NCI-H526 (cell line): Measurements from ENCODE around the gene STK11.

ENCODE experiments used
- DNase-seq, 2 experiments: peaks; one replicate each; lab custom pipeline; 2025; lab: John Stamatoyannopoulos, UW

STK11 gene, protein sequence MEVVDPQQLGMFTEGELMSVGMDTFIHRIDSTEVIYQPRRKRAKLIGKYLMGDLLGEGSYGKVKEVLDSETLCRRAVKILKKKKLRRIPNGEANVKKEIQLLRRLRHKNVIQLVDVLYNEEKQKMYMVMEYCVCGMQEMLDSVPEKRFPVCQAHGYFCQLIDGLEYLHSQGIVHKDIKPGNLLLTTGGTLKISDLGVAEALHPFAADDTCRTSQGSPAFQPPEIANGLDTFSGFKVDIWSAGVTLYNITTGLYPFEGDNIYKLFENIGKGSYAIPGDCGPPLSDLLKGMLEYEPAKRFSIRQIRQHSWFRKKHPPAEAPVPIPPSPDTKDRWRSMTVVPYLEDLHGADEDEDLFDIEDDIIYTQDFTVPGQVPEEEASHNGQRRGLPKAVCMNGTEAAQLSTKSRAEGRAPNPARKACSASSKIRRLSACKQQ

DNA sequence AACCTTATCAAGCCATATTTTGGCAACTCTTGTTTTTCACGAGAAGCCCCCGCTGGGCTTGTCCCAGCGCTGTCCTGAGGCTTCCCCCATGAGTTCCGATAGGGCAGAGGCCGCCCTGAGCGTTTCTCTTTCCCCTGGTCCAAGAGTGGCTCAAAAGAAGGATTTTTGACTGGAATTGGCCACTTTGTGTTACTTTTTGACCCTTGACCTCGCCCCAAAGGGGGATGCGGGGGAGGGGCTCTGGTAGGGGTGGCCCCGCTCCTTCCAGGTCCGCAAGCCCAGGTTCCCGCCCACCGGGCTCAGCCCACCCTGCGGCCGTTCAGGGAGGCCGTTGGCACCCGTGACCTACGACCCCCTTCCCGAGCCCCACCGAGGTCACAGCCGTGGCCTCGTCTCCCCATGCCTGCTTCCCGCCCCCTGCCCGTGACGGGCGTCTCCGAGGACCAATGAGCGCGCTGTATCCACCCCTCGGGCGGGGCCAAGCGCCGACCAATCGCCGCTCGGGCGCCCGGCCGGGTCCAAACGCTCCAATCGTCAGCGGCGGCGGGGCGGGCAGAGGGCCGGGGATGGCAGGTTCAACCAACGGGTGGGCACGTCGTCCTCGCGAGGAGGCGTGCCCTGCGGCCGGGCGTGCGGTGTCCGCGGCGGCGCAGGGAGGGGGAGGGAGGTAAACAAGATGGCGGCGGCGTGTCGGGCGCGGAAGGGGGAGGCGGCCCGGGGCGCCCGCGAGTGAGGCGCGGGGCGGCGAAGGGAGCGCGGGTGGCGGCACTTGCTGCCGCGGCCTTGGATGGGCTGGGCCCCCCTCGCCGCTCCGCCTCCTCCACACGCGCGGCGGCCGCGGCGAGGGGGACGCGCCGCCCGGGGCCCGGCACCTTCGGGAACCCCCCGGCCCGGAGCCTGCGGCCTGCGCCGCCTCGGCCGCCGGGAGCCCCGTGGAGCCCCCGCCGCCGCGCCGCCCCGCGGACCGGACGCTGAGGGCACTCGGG, at the start of gene STK11:
Gene STK11, plus strand, starts transcription at position 665 of the 986 bp plus-strand sequence. CDS start 1,136 bp downstream, outside the sequence.
- DNase-seq = peak; percentile 77 to 97

DNA sequence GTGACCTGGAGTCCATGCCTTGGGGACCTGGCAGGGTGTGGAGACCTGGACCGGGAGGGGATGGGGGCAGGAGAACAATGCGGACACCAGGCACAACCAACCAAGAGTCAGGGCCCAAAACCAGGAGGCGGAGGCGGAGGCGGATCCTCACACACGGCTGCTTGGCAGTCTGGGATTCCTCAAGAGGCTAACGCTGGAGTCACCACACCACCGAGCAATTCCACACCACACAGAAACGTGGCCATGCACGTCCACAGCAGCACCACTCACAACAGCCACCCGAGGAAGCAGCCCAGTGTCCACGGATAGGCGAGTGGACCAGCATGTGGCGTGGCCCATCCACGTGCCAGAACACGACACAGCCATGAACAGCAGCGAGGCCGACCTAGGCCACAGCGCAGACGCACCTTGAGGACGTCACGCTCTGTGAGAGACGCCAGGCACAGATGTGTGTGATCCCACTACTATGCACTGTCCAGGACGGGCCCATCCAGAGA, 49.2 kb upstream of the STK11 start:
- DNase-seq = no peak

DNA sequence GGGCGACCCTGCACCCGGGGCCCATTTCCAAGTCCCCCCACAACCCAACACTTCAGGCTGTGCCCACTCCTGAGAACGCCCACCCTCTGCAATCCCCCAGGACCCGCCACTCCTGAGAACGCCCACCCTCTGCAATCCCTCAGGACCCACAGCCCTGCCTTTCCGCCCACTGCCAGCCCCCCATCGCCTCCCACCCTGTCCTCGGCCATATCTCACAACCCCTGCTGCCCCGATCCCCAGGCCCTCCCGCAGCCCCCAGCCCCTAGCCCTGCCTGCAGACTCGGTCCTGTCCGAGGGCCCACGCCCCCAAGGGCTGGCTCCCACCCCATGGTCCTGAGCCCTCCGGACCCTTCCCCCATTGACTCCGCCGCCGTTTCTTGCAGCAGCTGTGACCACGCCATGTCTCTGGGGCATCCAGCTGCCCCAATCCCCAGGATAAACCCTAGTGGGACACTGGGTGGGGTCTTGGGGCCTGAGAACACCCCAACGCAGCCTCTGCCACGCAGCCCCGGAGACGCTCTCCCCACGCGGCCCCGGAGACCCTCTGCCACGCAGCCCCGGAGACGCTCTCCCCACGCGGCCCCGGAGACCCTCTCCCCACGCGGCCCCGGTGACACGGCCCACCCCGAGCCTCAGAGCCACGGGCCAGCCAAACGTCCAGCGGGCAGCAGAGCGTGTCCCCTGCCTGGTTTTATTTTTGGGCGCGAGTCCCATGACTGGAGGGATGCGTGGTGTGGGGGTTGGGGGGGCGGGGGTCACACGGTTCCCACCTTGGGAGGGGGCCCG, 48.6 kb upstream of the STK11 start:
- no peak for DNase-seq

DNA sequence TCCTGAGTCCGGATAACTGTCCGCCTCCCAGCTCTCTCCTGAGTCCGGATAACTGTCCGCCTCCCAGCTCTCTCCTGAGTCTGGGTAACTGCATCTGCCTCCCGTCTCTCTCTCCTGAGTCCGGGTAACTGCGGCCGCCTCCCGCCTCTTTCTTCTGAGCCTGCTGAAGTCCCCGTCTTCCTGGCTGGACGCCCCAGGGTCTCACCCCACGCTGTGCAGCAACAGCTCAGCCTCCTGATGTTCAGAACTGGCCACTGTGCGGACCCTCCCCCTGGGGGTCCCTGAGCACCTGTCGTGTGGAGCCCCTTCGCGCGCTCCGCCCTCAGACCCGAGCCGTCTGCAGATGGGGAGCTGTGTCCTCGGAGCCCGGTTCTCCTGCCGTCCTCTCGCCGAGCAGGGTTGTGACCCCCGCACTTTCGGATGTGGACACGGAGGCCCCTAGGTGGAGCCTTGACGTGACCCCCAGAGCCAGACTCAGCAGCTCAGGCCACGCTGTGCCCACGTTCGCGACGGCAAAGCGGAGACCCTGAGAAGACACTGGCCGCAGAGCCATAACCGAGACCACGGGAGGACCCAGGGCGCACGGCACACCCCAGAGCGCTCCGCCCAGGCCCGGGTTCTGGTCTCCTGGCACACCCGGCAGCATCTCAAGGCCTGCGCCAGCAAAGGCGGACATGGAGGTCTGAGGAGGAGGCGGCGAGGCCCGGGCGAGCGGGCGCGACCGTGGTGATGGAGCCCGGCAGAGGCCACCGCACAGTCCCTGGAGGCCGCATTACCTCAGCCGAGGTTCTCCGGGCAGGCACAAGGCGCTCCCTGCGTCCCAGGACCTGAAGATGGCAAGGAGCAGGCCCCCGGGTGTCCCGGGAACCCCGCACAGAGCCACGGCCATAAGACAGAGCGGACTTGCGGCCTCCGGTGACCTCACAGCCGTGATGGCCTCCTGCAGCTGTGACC, 47.4 kb upstream of the STK11 start:
- DNase-seq = no peak

DNA sequence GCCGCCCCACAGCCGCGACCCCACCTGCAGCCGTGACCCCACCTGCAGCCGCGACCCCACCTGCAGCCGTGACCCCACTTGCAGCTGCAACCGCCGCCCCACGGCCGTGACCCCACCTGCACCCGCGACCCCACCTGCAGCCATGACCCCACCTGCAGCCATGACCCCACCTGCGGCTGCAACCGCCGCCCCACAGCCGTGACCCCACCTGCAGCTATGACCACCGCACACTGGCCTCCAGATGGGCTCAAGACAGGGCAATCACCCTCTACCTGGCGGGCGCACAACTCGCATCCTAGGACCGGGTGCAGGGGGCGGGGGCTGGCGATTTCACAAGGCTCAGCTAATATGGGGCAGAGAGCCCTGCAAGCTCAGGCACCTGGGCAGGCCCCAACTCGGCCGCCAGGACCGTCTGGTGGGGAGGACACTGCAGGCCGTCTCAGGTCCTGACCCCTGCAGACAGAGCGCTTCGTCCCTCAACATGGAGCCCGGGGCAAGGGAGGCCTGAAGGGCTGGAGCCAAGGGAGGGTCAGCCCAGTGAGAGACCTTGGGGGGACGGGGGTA, 46.6 kb upstream of the STK11 start:
- DNase-seq = no peak

DNA sequence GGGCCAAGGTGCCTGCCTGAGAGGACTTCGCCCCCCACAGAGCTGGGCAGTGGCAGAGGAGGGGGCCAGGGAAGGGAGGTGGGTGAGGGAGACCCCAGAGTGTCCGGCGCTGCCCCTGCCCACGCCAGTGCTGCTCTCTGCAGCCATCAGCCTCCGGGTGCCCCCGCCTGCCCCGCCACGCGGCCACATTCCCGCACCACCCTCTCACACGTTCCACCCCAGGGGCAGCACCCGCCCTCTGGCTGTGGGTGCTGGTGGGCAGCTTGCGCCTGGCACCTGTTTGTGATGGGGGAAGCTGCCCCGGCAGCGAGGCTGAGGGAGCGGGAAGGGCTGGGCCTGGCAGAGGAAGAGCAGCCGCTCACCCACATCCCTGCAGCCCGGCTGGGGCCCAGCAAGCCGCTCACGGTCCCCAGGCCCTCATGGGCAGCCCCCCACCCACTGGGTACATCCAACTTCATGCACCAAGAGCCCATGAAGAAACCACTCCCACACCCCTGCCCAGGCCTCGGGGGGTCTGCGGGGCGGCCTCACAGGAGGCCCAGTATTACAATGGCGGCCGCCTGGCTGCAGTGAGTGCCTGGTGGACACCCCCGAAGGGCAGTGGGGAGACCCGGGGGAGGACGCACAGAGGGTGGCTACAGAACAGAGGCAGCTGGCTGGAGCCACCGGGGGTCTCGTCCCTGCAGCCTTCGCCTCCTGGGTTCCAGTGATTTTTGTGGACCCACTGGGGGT, 45.5 kb upstream of the STK11 start:
- no peak for DNase-seq

DNA sequence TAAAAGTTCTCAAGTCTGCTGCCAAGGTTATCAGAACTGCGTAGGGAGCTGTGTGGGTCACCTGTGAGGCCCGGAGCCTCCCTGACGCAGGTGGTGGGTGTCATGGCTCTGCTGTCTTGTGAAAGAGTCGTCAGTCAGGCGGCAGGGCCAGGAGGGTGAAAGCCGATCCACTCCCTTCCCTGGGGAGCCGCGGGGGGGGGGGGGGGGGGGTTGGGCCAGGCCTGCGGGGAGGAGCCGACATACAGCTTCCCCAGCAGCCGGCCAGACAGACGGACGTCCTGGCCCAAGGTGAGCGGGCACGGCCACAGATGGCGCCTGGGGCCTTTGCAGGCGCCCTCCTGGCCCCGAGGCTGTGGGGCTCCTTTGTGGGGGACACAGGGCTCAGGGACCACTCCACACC, 43.9 kb upstream of the STK11 start:
- peak; percentile 25 to 66 for DNase-seq

DNA sequence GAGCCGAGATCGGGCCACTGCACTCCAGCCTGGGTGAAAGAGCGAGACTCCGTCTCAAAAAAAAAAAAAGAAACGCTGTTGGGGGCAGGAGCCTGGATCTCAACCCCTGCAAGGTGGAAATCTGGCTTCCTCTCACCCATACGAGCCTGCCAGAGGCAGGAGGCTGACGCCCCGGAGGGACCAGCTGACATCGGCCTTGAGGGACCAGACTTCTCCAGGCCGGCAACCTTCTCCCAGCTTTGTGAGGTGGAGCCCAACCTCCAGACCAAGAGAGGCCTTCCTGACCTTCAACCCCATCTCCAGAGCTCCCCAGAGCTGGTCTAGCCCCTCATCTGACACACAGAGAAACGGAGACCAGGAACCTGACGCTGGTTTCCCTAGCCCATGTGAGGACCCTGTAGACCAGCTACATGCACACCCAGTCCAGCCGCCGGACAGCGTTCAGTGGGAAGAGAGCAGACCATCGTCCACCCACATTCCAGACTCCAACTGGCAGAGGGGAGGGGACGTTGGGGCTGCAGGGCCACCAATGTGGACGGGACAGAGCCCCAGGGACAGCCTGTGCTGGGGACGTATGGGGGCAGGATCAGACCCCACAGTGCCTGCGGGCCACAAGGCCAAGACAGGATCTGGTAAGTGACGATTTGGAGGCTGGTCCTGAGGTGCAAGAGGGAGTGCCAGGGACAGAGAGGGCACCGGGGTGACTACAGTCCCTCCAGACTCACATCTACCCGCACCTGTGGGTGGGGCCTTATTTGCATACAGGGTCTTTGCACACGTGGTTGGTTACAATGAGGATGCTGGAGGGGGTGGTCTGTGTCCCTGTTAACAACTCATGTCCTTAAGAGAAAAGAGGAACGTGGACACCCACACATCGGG, 42.9 kb upstream of the STK11 start:
- DNase-seq = no peak

DNA sequence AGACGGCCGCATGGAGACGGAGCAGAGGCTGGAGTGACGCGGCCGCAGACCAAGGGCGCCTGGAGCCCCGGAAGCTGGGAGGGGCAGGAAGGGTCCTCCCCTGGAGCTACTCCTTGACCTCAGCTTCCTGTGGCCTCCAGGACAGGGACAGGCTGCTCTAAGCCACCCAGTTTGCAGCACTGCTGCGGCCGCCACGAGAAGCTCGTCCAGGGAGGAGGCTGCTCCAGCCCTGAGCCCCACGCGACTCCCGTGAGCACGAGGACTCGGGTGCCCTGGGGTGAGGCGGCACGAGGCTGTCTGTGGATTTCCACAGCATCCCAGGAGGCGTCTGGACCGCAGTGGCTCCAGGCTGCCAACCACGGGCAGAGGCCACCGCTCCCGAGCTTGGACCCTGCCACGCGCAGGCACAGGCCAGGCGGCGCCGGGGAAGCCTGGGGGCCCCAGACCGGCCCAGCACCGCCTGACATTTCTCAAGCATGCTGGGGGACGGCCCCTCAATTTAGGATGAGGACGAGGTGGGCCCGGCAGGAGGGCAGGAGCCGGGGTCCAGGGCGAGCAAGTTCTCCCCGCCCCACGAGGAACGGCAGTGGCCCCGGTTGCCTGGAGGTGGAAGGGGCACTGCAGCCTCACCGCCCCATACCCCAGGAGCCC, 42.2 kb upstream of the STK11 start:
- DNase-seq = no peak

DNA sequence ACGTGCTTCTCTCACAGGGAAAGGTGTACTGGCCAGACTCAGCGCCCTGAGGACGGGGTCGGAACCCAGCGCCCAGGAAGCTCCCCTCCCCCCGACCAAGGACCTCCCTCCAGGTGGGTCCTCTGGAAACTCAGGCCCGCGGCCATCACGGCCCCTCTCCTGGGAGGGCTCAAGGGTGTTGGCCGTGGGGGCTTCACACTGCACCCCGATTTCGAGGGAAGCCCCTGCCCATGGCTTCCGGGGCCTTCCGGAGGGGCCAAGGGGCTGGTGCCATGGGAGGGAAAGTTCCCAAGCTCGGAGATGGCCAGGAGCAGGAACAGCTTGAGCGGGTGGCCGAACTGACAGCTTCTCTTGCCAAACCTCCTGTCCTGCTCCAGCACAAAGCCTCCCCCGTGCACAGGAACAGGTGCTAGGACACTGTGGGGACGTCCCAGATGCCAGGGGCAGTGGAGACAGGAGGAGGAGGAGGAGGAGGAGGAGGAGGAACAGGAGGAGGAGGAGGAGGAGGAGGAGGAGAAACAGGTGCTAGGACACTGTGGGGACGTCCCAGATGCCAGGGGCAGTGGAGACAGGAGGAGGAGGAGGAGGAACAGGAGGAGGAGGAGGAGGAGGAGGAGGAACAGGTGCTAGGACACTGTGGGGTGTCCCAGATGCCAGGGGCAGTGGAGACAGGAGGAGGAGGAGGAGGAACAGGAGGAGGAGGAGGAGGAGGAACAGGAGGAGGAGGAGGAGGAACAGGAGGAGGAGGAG, 41.5 kb upstream of the STK11 start:
- DNase-seq = no peak

DNA sequence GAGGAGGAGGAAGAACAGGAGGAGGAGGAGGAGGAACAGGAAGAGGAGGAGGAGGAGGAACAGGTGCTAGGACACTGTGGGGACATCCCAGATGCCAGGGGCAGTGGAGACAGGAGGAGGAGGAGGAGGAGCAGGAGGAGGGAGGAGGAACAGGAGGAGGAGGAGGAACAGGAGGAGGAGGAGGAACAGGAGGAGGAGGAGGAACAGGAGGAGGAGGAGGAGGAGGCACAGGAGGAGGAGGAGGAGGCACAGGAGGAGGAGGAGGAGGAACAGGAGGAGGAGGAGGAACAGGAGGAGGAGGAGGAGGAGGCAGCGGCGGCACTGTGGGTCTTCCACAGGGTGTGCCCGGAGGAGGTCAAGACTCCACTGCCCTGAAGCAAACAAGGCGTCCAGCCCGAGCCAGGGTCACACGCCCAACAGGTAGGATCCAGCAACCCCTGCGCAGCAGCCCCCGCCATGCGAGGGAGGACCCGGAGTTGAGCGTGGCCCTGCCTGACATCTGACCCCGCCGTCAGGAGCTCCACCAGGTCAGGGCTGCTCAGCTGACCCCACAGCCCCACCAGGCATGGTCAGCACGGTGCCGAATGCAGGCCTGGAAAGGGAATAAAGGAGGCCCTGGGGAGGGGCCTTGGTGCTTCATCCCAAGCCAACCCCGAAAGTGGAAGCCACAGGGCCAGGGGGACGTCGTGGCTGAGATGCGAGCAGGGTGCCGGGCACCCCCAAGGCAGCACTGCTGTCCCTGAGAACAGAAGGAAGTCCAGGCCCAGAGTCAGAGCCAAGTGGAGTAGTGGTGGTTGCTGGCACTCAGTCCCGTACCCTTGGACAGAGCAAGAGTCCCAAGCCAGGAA, 40.7 kb upstream of the STK11 start:
- DNase-seq = no peak

DNA sequence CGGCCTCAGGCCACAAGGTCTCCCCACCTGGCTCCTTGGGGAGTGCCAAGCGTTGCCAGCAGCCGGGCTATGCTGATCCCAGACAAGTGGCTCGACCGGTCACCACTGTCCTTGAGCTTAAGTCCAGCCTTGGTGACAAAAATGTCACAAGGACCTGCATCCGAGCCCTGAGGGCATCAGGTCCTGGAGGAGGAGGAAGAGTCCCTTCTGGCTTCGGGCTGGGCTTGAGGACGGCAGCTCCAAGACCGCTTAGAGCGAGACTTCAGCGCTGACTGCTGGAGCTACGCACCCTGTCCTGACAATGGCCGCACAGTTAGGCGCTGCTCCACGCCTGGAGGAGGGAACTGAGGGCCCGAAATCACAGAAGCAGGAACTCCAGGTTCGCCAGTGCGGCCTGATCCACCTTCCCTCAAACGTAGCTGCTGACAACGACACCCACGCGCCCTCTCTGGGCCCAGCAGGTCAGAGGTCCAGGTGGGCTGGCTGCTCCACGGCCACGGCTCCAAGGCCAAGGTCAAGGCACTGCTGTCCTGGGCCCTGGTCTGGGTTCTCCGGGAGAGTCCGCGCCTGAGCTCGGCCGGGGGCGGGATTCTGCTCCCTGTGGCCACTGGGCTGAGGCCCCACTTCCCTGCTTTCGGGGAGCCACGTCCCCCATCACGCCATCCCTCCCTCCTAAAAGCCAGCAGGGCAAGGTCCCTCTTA, 38.6 kb upstream of the STK11 start:
- no peak for DNase-seq

DNA sequence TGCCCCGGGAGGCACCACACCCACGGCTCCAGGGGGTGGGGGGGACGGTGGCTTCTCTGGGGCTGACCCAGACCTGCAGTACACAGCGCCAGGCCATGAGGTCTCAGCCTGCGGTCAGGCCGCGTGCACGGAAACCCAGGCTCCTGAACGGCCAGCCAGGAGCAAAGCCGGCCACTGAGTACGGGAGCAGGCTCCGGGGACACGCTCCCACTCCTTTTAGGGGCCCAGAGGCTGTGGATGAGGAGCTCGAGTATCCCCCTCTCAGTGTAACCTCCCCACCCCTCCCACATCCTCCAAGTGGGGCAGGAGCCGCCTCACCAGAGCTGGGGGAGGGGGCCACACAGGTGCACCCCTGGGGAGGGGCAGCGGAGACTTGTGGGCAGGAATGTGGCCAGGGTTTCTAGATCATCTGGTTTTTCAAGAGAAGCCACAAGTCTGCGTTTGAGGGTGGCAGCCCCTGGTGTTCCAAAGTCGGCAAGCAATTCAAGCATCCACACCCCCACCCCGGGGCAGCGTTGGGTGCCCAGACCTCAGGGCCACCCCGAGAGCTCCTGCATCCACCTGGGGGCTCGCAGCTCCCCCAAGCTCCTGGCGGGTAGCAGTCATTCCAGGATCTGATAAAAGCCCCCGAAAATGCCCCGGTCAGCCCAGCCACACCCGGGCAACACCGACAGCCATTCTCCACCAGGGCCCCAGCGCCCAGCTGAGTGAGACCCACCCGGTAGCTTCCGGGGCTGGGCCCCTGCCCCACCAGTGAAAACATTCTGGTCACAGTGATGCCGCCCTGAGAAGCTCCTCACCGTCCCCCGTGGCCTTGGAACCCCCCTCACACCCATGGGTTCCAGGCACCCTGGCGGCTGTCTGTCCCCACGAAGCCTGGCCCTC, 37.6 kb upstream of the STK11 start:
- DNase-seq = no peak

DNA sequence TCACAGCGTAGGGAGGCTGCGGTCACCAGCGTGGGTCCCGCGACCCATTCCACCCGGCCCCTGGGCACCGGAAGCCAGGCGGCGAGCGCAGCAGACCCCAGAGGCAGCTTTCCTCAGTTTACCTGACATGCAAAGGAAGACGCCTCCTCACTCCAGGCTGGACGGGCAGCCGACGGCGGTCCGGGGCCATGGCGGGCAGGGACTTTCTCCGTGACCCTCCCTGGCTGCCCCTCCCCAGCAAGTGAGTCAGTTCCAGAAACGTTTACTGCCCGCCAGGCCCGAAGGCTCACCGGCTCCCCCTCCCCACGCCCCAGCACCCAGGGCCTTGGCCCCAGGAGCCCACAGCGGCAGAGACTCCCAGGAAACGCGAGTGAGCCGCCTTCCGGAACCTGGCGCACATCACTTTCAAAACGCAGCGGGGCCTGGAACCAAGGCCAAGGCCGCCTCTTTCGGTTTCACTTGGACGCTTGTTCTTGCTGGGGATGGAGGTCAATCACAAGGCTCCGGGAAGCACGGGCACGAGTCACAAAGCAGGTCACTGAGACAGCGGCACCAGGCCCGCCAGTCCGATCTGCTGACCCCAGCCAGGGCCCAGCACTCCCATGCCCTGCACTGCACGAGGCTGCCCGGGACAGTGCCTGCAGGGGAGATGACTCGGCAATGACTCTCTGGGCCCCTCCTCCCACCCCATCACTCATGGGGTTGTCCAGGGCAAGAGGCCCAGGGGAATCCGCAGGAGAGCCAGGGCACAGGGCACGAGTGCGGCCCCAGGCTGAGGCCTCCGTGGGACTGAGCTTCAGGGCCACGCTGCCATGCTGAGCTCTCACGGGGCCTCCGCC, 36.8 kb upstream of the STK11 start:
- no peak for DNase-seq
